GM10248 (cell line): ENCODE measurements around the gene ZNF521.

ENCODE experiments used
- CTCF ChIA-PET: fragments of 300-600 bp; sonication (Branson Sonifier 250); formaldehyde crosslinking; extraction: SDS; loops from one replicate; lab custom pipeline; 2021; ENCODE audit warnings: antibody characterized with exemption; lab: Yijun Ruan, JAX
- POLR2A ChIA-PET: fragments of 350-650 bp; sonication (Branson Sonifier 250); formaldehyde crosslinking; extraction: SDS; loops from one replicate; lab custom pipeline; 2020; ENCODE audit warnings: antibody characterized with exemption; lab: Yijun Ruan, JAX
- DNase-seq: peaks from one replicate; pipeline ENCODE4 v3.0.0; 2012; ENCODE audit errors: extremely low spot score
- TF ChIP-seq, protein P1 (sequence below): IDR thresholded peaks from 2 replicates; pipeline ENCODE4 v1.5.1; 2012; ENCODE audit warnings: mild to moderate bottlenecking, low read depth; ENCODE audit errors: extremely low read depth, missing control alignments, control extremely low read depth

The ZNF521 gene

DNA sequence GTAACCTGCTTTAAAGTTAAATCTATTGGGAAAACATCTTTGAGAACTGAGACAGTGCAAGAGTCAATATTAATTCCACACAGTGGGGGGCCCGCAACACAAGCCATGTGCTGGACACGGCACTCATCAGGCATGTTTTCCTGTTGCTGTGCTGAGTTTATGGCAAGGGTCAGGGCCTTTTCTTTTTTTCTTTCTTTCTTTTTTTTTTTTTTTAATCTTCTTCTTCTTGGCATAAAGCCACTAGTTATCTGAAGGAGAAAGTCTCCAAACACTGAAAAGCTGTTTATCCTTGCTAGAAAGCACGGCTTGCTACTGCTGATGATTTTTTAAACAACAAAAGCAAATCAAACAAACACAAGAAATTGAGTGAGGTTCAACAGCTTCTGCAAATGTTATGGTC is 252.1 kb downstream of the ZNF521 start:
- TF ChIP-seq, protein P1, sequence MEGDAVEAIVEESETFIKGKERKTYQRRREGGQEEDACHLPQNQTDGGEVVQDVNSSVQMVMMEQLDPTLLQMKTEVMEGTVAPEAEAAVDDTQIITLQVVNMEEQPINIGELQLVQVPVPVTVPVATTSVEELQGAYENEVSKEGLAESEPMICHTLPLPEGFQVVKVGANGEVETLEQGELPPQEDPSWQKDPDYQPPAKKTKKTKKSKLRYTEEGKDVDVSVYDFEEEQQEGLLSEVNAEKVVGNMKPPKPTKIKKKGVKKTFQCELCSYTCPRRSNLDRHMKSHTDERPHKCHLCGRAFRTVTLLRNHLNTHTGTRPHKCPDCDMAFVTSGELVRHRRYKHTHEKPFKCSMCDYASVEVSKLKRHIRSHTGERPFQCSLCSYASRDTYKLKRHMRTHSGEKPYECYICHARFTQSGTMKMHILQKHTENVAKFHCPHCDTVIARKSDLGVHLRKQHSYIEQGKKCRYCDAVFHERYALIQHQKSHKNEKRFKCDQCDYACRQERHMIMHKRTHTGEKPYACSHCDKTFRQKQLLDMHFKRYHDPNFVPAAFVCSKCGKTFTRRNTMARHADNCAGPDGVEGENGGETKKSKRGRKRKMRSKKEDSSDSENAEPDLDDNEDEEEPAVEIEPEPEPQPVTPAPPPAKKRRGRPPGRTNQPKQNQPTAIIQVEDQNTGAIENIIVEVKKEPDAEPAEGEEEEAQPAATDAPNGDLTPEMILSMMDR = no peak
- ChIA-PET CTCF (no interaction called here), POLR2A (no interaction called here)
- DNase-seq = no peak

DNA sequence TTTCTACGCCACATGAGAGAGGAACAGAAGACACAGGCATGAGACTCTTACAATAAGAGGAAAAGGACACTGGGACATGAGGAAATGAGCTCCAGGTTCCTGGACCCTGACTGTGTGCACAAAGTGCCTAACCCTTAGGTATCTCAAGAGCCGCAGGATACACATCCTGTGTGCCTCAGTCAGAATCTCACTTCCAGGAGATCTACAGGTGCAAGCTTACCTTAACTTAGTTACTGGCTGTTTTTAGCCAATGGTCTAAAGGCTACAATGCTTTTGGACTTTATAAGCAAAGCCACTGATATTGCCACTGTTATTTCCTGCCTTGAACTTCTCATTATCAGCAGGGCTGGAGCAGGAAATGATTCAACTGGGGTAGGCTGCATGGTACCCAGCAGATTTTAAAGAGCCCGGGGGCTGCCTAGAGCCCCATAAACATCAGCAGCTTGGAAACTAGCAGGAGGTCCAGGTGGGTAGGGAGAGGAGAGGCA is 254.4 kb downstream of the ZNF521 start:
- DNase-seq = no peak
- POLR2A ChIA-PET = no interaction called here
- CTCF ChIA-PET = no interaction called here
- TF ChIP-seq, protein P1 = no peak

GRCh38 chr18:25097057-25097456 is 254.9 kb downstream of the ZNF521 start:
- POLR2A ChIA-PET = no interaction called here
- no peak for DNase-seq

DNA sequence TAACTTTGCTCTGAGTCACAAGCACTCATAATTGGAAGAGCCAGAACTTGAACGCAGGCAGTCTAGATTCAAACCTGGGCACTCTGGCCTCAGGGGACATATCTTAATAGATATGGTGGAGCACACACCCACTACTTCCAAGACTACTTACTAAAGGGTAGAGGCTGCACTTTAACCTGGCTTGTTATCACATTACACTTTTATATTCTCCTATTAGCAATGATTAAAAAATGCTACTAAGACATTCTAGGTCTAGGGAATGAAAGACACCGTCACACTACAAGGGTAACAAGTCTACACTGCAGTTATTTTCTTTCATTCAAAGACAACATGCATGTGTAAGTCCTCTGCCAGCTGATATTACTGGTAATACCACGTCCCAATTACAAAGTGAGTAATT is 258.8 kb downstream of the ZNF521 start:
- ChIA-PET POLR2A (no interaction called here), CTCF (interaction anchor here (0.9 kb wide), 1 partner anchor 133 kb away, joined by 3 read pairs; no protein-coding TSS in a partner anchor)
- TF ChIP-seq, protein P1 = no peak
- no peak for DNase-seq

More at GRCh38 chr18:25097057-25097456, 254.9 kb downstream of the ZNF521 start:
- TF ChIP-seq, protein P1 = no peak
- CTCF ChIA-PET = no interaction called here

DNA sequence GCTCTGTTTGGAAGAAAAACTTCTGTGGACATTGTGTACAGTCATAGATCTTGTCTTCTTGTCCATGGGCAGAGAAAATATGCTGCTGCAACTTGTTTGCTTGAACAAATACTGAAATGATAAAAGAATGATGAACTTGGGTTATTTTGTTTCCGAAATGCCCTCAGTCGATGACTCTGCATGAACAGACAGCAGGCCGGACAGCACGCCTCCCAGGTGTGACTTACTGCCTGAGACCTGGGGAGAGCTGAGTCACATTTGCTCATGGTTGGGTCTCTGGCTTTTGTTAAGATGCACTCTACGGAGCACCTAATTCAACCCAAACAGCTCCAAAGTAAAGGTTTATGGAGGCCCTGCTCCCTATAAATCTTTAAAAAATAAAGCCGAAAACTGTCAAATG is 262.5 kb downstream of the ZNF521 start:
- CTCF ChIA-PET = interaction anchor here (1.4 kb wide), 1 partner anchor 30 kb away, joined by 3 read pairs; no protein-coding TSS in a partner anchor
- TF ChIP-seq, protein P1 = no peak
- DNase-seq = no peak
- POLR2A ChIA-PET = no interaction called here

- TF ChIP-seq, protein P1 = no peak
- no peak for DNase-seq
- POLR2A ChIA-PET = no interaction called here
- CTCF ChIA-PET = no interaction called here
Measured at GRCh38 chr18:25086876-25087275, 265.1 kb downstream of the ZNF521 start.
